SK-N-SH (cell line): Measurements from ENCODE around the gene TRIM65. TPM values are rescaled to one million over a fixed set of nuclear protein-coding genes. Genes with fewer than 3 reads are reported as not detected.

ENCODE experiments used
- CTCF ChIA-PET: fragments of 300-600, 350-600 bp; formaldehyde crosslinking; extraction: SDS; loops from one replicate; lab custom pipeline; 2021; lab: Yijun Ruan, JAX
- POLR2A ChIA-PET: fragments of 350-600 bp; sonication (Branson Sonifier 250); formaldehyde crosslinking; extraction: SDS; loops from one replicate; lab custom pipeline; 2020; ENCODE audit warnings: antibody characterized with exemption, inconsistent platforms; lab: Yijun Ruan, JAX
- DNase-seq: peaks from one replicate; pipeline ENCODE4 v3.0.0; 2012
- H2AFZ ChIP-seq: fragments of 200-600 bp; sonication (generic); 2 replicates; pipeline ENCODE4 v1.8.1; 2016; ENCODE audit warnings: antibody characterized with exemption, mild to moderate bottlenecking, low read depth
- H3F3A ChIP-seq: fragments of 200-600 bp; sonication (generic); replicated peaks from 2 replicates; pipeline ENCODE3; 2016; ENCODE audit warnings: antibody characterized with exemption, mild to moderate bottlenecking; ENCODE audit not compliant: insufficient read depth
- H3K27ac ChIP-seq, 2 experiments: fragments of 200-500 bp in 1 of 2; fragments of 200-600 bp in 1 of 2; sonication (Bioruptor generic) in 1 of 2; sonication (generic), shearing (Covaris generic) in 1 of 2; 2 replicates each; pipeline versions ENCODE4 v1.5.1 to v1.6.1; 2014 to 2016; ENCODE audit warnings: low read depth in 2 of 2, inconsistent platforms in 1 of 2, low read length in 1 of 2, mild to moderate bottlenecking in 1 of 2, mixed read lengths in 1 of 2
- H3K27me3 ChIP-seq: fragments of 200-600 bp; sonication (generic), shearing (Covaris generic); 2 replicates; pipeline ENCODE4 v1.6.1; 2016; ENCODE audit warnings: mixed run types; ENCODE audit not compliant: insufficient read depth
- H3K36me3 ChIP-seq, 2 experiments: fragments of 200-500 bp in 1 of 2; fragments of 200-600 bp in 1 of 2; sonication (Bioruptor generic) in 1 of 2; sonication (generic) in 1 of 2; replicated peaks in 1 of 2; 2 replicates each; pipeline versions ENCODE3 to v1.5.1; 2014 to 2016; ENCODE audit warnings: low read length in 1 of 2, mild to moderate bottlenecking in 1 of 2; ENCODE audit not compliant: insufficient read depth in 2 of 2, control insufficient read depth in 1 of 2
- H3K4me1 ChIP-seq, 2 experiments: fragments of 200-500 bp in 1 of 2; fragments of 200-600 bp in 1 of 2; sonication (Bioruptor generic) in 1 of 2; sonication (generic), shearing (Covaris generic) in 1 of 2; 2 replicates each; pipeline versions ENCODE4 v1.5.1 to v1.6.1; 2014 to 2016; ENCODE audit warnings: low read depth in 1 of 2, low read length in 1 of 2, mixed run types in 1 of 2; ENCODE audit not compliant: insufficient read depth in 2 of 2, control insufficient read depth in 1 of 2
- H3K4me2 ChIP-seq: fragments of 200-600 bp; sonication (generic), shearing (Covaris generic); 2 replicates; pipeline ENCODE4 v1.6.1; 2017; ENCODE audit warnings: mixed run types
- H3K4me3 ChIP-seq, 2 experiments: fragments of 200-500 bp in 1 of 2; fragments of 200-600 bp in 1 of 2; sonication (Bioruptor generic) in 1 of 2; sonication (generic), shearing (Covaris generic) in 1 of 2; 2 replicates each; pipeline versions ENCODE4 v1.5.1 to v1.8.1; 2014 to 2016; ENCODE audit warnings: low read depth in 2 of 2, inconsistent platforms in 1 of 2, low read length in 1 of 2, mild to moderate bottlenecking in 1 of 2, mixed read lengths in 1 of 2, moderate library complexity in 1 of 2
- H3K79me2 ChIP-seq: fragments of 200-600 bp; sonication (generic); 2 replicates; pipeline ENCODE4 v1.8.1; 2017; ENCODE audit warnings: mild to moderate bottlenecking; ENCODE audit not compliant: insufficient read depth
- H3K9ac ChIP-seq: fragments of 200-600 bp; sonication (generic); 2 replicates; pipeline ENCODE4 v1.6.1; 2017; ENCODE audit warnings: mixed run types
- H3K9me2 ChIP-seq: fragments of 200-600 bp; sonication (generic); 2 replicates; pipeline ENCODE4 v1.6.1; 2017; ENCODE audit warnings: mixed run types
- H3K9me3 ChIP-seq: fragments of 200-600 bp; sonication (generic); 2 replicates; pipeline ENCODE4 v1.6.1; 2017; ENCODE audit warnings: mixed run types, mild to moderate bottlenecking, moderate library complexity
- H4K20me1 ChIP-seq: fragments of 200-600 bp; sonication (generic); 2 replicates; pipeline ENCODE4 v1.6.1; 2017; ENCODE audit warnings: mild to moderate bottlenecking, mixed run types; ENCODE audit not compliant: insufficient read depth
- CHD2 ChIP-seq: fragments of 150-350 bp; IDR thresholded peaks from 2 replicates; pipeline ENCODE4 v1.6.1; 2018; ENCODE audit warnings: low read length; ENCODE audit not compliant: partially characterized antibody
- ELF1 ChIP-seq: IDR thresholded peaks from 2 replicates; pipeline ENCODE4 v1.4.0; 2012
- EP300 ChIP-seq, 2 experiments: IDR thresholded peaks; 2 replicates each; pipeline versions ENCODE4 v1.4.0 to v1.6.1; 2012; ENCODE audit warnings: borderline replicate concordance in 1 of 2, low read depth in 1 of 2, low read length in 1 of 2
- EZH2phosphoT487 ChIP-seq: fragments of 200-600 bp; sonication (generic); IDR thresholded peaks from 2 replicates; pipeline ENCODE4 v1.6.1; 2017; ENCODE audit warnings: low read depth, mixed run types, mild to moderate bottlenecking, antibody characterized with exemption, moderate library complexity, borderline replicate concordance
- FOSL2 ChIP-seq: IDR thresholded peaks from 2 replicates; pipeline ENCODE4 v1.4.0; 2012; ENCODE audit warnings: low read depth, mild to moderate bottlenecking, moderate library complexity, borderline replicate concordance
- FOXJ3 ChIP-seq: sonication (generic); formaldehyde crosslinking; IDR thresholded peaks from 2 replicates; pipeline ENCODE4 v1.5.1; 2020; ENCODE audit warnings: mild to moderate bottlenecking, missing genetic modification reagents
- GABPA ChIP-seq: IDR thresholded peaks from 2 replicates; pipeline ENCODE4 v1.4.0; 2012; ENCODE audit warnings: low read depth, mild to moderate bottlenecking
- GATA2 ChIP-seq: sonication (generic); formaldehyde crosslinking; IDR thresholded peaks from 2 replicates; pipeline ENCODE4 v1.5.0; 2020; ENCODE audit warnings: mild to moderate bottlenecking, missing genetic modification reagents
- JUND ChIP-seq: IDR thresholded peaks from 2 replicates; pipeline ENCODE4 v1.4.0; 2012
- MEF2A ChIP-seq: IDR thresholded peaks from 2 replicates; pipeline ENCODE4 v1.4.0; 2012; ENCODE audit warnings: low read depth, borderline replicate concordance
- MXI1 ChIP-seq: IDR thresholded peaks from 2 replicates; pipeline ENCODE4 v1.6.1; 2012; ENCODE audit warnings: mild to moderate bottlenecking, low read depth, low read length, improper control_type of control experiment
- NFIC ChIP-seq: IDR thresholded peaks from 2 replicates; pipeline ENCODE4 v1.4.0; 2012; ENCODE audit warnings: borderline replicate concordance
- POLR2AphosphoS5 ChIP-seq: IDR thresholded peaks from 2 replicates; pipeline ENCODE4 v1.6.1; 2012; ENCODE audit warnings: low read depth, low read length
- RFX5 ChIP-seq: IDR thresholded peaks from 2 replicates; pipeline ENCODE4 v1.6.1; 2012; ENCODE audit warnings: mild to moderate bottlenecking, improper control_type of control experiment, low read length
- SIN3A ChIP-seq: IDR thresholded peaks from 2 replicates; pipeline ENCODE4 v1.6.1; 2012; ENCODE audit warnings: low read depth, mild to moderate bottlenecking, low read length, moderate library complexity, borderline replicate concordance
- SMC3 ChIP-seq: IDR thresholded peaks from 2 replicates; pipeline ENCODE4 v1.6.1; 2012; ENCODE audit warnings: low read depth, low read length, improper control_type of control experiment
- TAF1 ChIP-seq: IDR thresholded peaks from 2 replicates; pipeline ENCODE4 v1.6.1; 2012; ENCODE audit warnings: low read depth, mild to moderate bottlenecking, low read length, moderate library complexity, borderline replicate concordance
- TEAD4 ChIP-seq: IDR thresholded peaks from 2 replicates; pipeline ENCODE4 v1.4.0; 2012; ENCODE audit warnings: mild to moderate bottlenecking, borderline replicate concordance; ENCODE audit not compliant: insufficient read depth
- YY1 ChIP-seq: IDR thresholded peaks from 2 replicates; pipeline ENCODE4 v1.4.0; 2012; ENCODE audit warnings: low read depth, mild to moderate bottlenecking
- whole genome bisulfite sequencing: methylation state at CpG from one replicate; pipeline ENCODE4 v1.1.6; 2017; ENCODE audit warnings: low lambda C conversion rate; 5-methylcytosine and 5-hydroxymethylcytosine counted together
- polyA plus RNA-seq, 3 experiments: library from polyadenylated mRNA; depleted of rRNA; stranded (reverse); fragments of >200 nt; gene quantifications; 2 replicates each; pipeline ENCODE4 v1.2.3, GENCODE V29; 2012
- TF ChIP-seq, protein P1 (sequence below): IDR thresholded peaks from 2 replicates; pipeline ENCODE4; 2012
- TF ChIP-seq, protein P2 (sequence below): IDR thresholded peaks from 2 replicates; pipeline ENCODE4 v1.4.0; 2012; ENCODE audit warnings: low read depth, borderline replicate concordance
- TF ChIP-seq, protein P3 (sequence below): IDR thresholded peaks from 2 replicates; pipeline ENCODE4 v1.4.0; 2012; ENCODE audit warnings: low read depth
- TF ChIP-seq, protein P4 (sequence below): fragments of 200-600 bp; sonication (generic); IDR thresholded peaks from 2 replicates; pipeline ENCODE4 v1.6.1; 2017; ENCODE audit warnings: antibody characterized with exemption, mild to moderate bottlenecking, moderate library complexity
- TF ChIP-seq, protein P5 (sequence below): fragments of 150-350 bp; IDR thresholded peaks from 2 replicates; pipeline ENCODE4 v1.6.1; 2017; ENCODE audit warnings: antibody characterized with exemption, low read length, low read depth, borderline replicate concordance
- TF ChIP-seq, protein P6 (sequence below): fragments of 150-350 bp; IDR thresholded peaks from 2 replicates; pipeline ENCODE4 v1.6.1; 2016; ENCODE audit warnings: mild to moderate bottlenecking, low read depth, low read length

The TRIM65 gene
- polyA plus RNA-seq, 1 of the 3 experiments (the other 2 are of a cell fraction) = 13.1 TPM

DNA sequence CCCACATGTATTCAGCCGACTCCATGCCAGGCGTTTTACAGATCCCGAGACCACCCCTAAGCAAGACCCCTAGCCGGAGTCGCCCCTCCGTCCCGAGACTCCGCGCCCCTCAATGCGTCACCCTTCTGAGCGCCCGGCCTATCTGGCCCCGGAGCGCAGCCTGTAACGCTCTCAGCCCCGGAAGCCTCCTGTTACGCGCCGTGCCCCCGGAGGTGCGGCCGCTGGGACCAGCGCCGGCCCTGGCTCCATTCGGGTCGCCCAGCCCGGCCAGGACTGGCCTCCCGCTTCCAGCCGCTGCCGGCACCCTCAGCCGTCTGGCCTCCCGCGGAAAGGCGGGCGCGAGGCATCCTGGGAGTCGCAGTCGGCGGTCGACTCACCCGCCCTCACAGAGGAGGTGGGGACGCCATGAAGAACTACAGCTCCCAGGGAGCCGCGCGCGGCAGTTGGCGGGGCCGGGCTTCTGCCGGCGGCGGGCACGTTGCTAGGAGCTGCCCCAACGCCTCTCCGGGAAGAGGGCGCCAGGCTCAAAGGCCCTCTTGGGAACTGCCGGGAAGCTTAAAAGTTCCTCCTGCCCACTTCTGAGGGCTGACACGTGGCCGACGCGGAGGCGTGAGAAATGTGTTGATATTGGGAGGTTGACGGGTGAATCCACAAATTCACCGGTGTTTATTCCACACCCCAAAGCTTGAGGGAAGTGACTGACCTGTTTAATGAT lies 44.1 kb upstream of the TRIM65 start, which contains the start of gene FBF1:
Gene FBF1 (minus strand): TSS at position 316 of the 715 bp plus-strand sequence. CDS start 2,893 bp downstream, outside the sequence.
- H3K36me3 ChIP-seq = peaks cover 9 to 30% of the 10 kb centered on the region in 2 experiments
- WGBS = under 1% methylated on average over 61 of the region's 63 CpGs
- TF ChIP-seq SMC3 (no peak), TEAD4 (no peak), ELF1 (peak; percentile 67), CHD2 (peak; percentile 67), JUND (peak; percentile 5; the same call in 1 of the 2 replicates), TAF1 (peak; percentile 88), MXI1 (peak; percentile 100), RFX5 (no peak), SIN3A (peak; percentile 100), FOSL2 (peak; percentile 37; the same call in 1 of the 2 replicates), EP300 (IDR thresholded peaks at IDR 0.05; ENCODE audit: borderline replicate concordance in 1 of 2, low read depth in 1 of 2, low read length in 1 of 2) (peak in 1 of 2 experiments; percentile 48; a peak in 1 of 4 replicates), MEF2A (no peak), NFIC (no peak), FOXJ3 (no peak), POLR2AphosphoS5 (peak; percentile 98), GATA2 (CRISPR knock-in tag) (no peak), YY1 (peak; percentile 77), GABPA (peak; percentile 34; the same call in 1 of the 2 replicates), EZH2phosphoT487 (no peak)
- TF ChIP-seq, protein P1, sequence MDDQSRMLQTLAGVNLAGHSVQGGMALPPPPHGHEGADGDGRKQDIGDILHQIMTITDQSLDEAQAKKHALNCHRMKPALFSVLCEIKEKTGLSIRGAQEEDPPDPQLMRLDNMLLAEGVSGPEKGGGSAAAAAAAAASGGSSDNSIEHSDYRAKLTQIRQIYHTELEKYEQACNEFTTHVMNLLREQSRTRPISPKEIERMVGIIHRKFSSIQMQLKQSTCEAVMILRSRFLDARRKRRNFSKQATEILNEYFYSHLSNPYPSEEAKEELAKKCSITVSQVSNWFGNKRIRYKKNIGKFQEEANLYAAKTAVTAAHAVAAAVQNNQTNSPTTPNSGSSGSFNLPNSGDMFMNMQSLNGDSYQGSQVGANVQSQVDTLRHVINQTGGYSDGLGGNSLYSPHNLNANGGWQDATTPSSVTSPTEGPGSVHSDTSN = peak; percentile 20; the same call in 1 of the 2 replicates
- TF ChIP-seq, protein P2, sequence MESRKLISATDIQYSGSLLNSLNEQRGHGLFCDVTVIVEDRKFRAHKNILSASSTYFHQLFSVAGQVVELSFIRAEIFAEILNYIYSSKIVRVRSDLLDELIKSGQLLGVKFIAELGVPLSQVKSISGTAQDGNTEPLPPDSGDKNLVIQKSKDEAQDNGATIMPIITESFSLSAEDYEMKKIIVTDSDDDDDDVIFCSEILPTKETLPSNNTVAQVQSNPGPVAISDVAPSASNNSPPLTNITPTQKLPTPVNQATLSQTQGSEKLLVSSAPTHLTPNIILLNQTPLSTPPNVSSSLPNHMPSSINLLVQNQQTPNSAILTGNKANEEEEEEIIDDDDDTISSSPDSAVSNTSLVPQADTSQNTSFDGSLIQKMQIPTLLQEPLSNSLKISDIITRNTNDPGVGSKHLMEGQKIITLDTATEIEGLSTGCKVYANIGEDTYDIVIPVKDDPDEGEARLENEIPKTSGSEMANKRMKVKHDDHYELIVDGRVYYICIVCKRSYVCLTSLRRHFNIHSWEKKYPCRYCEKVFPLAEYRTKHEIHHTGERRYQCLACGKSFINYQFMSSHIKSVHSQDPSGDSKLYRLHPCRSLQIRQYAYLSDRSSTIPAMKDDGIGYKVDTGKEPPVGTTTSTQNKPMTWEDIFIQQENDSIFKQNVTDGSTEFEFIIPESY = peak; percentile 62; the same call in 1 of the 2 replicates
- TF ChIP-seq, protein P3, sequence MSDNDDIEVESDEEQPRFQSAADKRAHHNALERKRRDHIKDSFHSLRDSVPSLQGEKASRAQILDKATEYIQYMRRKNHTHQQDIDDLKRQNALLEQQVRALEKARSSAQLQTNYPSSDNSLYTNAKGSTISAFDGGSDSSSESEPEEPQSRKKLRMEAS = peak; percentile 99
- TF ChIP-seq, protein P4, sequence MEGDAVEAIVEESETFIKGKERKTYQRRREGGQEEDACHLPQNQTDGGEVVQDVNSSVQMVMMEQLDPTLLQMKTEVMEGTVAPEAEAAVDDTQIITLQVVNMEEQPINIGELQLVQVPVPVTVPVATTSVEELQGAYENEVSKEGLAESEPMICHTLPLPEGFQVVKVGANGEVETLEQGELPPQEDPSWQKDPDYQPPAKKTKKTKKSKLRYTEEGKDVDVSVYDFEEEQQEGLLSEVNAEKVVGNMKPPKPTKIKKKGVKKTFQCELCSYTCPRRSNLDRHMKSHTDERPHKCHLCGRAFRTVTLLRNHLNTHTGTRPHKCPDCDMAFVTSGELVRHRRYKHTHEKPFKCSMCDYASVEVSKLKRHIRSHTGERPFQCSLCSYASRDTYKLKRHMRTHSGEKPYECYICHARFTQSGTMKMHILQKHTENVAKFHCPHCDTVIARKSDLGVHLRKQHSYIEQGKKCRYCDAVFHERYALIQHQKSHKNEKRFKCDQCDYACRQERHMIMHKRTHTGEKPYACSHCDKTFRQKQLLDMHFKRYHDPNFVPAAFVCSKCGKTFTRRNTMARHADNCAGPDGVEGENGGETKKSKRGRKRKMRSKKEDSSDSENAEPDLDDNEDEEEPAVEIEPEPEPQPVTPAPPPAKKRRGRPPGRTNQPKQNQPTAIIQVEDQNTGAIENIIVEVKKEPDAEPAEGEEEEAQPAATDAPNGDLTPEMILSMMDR = 0 out of 2 replicates have a peak, but pooled peaks have one; percentile 13
- TF ChIP-seq, protein P5, sequence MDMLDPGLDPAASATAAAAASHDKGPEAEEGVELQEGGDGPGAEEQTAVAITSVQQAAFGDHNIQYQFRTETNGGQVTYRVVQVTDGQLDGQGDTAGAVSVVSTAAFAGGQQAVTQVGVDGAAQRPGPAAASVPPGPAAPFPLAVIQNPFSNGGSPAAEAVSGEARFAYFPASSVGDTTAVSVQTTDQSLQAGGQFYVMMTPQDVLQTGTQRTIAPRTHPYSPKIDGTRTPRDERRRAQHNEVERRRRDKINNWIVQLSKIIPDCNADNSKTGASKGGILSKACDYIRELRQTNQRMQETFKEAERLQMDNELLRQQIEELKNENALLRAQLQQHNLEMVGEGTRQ = no peak
- TF ChIP-seq, protein P6, sequence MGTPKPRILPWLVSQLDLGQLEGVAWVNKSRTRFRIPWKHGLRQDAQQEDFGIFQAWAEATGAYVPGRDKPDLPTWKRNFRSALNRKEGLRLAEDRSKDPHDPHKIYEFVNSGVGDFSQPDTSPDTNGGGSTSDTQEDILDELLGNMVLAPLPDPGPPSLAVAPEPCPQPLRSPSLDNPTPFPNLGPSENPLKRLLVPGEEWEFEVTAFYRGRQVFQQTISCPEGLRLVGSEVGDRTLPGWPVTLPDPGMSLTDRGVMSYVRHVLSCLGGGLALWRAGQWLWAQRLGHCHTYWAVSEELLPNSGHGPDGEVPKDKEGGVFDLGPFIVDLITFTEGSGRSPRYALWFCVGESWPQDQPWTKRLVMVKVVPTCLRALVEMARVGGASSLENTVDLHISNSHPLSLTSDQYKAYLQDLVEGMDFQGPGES = no peak

More for the DNA sequence above, 44.1 kb upstream of the TRIM65 start, which contains the start of gene FBF1:
- Histone ChIP-seq H3K79me2 (peaks cover 5% of the 10 kb centered on the region; the same call in 1 of the 2 replicates), H3K27ac (peak within 1 kb of the TSS; percentile 54 to 62), H3K9ac (peak within 1 kb of the TSS; percentile 92), H3K9me2 (no peaks in the 10 kb centered on the region), H4K20me1 (no peaks in the 10 kb centered on the region), H3K4me2 (peak within 1 kb of the TSS; percentile 91), H3K27me3 (no peaks in the 10 kb centered on the region), H3K4me3 (peak within 1 kb of the TSS; percentile 71 to 91), H3K9me3 (no peaks in the 10 kb centered on the region), H3F3A (peaks cover 14% of the 10 kb centered on the region), H2AFZ (peak within 1 kb of the TSS; percentile 89; the same call in 1 of the 2 replicates), H3K4me1 (peaks cover 0 to 8% of the 10 kb centered on the region in 2 experiments; a peak in 1 of 4 replicates)
- CTCF ChIA-PET = interaction anchor here (0.9 to 2.5 kb wide), 9 partner anchors 9 to 138 kb away, joined by 3 to 10 read pairs (median 4); partner anchors contain the start of genes CDK3, MRPL38 and ZACN
- peak; percentile 100 for DNase-seq
- POLR2A ChIA-PET = interaction anchor here (0.5 to 1.3 kb wide), 4 partner anchors 13 to 360 kb away, joined by 3 to 6 read pairs (median 4); partner anchors contain the start of genes ACOX1 and TEN1
